OCI-M1 (cell line): ENCODE measurements around the gene S1PR5.

ENCODE experiments used
- DNase-seq: peaks from one replicate; lab custom pipeline; 2025; lab: John Stamatoyannopoulos, UW

Gene S1PR5

DNA sequence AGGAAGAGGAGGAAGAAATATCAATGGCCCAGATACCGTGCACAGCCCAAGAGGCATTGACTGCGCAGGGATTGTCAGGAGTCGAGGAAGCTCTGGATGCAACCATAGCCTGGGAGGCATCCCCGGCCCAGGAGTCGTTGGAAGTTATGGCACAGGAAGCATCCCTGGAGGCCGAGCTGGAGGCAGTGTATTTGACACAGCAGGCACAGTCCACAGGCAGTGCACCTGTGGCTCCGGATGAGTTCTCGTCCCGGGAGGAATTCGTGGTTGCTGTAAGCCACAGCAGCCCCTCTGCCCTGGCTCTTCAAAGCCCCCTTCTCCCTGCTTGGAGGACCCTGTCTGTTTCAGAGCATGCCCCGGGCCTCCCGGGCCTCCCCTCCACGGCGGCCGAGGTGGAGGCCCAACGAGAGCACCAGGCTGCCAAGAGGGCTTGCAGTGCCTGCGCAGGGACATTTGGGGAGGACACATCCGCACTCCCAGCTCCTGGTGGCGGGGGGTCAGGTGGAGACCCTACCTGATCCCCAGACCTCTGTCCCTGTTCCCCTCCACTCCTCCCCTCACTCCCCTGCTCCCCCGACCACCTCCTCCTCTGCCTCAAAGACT lies 50.0 kb downstream of the S1PR5 start:
- DNase-seq = no peak

DNA sequence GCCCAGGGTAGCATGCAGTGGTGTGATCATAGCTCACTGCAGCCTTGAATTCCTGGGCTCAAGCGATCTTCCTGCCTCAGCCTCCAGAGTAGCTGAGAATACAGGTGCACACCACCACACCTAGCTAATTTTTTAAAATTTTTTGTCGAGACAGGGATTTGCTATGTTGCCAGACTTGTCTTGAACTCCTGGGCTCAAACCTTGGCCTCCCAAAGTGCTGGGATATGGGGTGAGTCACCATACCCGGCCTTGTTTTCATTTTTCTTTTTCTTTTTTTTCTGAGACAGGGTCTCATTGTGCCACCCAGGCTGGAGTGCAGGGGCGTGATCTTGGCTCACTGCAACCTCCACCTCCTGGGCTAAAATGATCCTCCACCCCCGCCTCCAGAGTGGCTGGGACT lies 52.8 kb downstream of the S1PR5 start:
- DNase-seq = no peak
